ENCODE data around the gene ZCRB1. TPM values are rescaled to one million over a fixed set of nuclear protein-coding genes. Genes with fewer than 3 reads are reported as not detected.

Gene ZCRB1
- total RNA-seq, 2 donors from 2014 or later: 32.2 to 80.8 TPM

DNA sequence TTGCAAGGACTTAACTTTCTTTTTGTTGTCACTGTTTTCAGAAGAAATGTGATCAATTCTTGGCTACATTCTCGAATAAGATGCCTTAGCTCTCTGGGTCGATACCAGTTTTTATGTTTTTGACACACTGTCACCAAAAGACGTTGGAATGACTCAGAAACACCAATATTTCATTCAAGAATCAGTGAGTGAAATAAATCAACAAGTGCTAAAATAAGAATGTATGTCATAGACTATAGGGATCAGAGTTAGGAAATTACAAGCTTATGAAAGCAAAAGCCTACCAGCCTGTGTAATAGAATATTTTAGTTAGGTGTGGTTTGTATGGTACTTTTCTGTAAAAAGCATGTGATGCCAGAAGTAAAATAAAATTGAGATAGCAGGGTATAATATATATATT lies 17.8 kb upstream of the ZCRB1 start:
- WGBS, 2 donors: 47 to 52% methylated on average over 3 of the region's 3 CpGs
- Histone ChIP-seq H3K4me3 (no peak overlapping the region), H3K27me3 (no peaks in the 10 kb centered on the region), H3K36me3 (replicated peaks in 1 of 2; ENCODE audit: insufficient read depth in 1 of 2, low read depth in 2 of 2) (no peaks in the 10 kb centered on the region), H3K9me3 (no peaks in the 10 kb centered on the region), H3K27ac (no peak overlapping the region), H3K4me1 (no peaks in the 10 kb centered on the region)
- TF ChIP-seq, protein P1, sequence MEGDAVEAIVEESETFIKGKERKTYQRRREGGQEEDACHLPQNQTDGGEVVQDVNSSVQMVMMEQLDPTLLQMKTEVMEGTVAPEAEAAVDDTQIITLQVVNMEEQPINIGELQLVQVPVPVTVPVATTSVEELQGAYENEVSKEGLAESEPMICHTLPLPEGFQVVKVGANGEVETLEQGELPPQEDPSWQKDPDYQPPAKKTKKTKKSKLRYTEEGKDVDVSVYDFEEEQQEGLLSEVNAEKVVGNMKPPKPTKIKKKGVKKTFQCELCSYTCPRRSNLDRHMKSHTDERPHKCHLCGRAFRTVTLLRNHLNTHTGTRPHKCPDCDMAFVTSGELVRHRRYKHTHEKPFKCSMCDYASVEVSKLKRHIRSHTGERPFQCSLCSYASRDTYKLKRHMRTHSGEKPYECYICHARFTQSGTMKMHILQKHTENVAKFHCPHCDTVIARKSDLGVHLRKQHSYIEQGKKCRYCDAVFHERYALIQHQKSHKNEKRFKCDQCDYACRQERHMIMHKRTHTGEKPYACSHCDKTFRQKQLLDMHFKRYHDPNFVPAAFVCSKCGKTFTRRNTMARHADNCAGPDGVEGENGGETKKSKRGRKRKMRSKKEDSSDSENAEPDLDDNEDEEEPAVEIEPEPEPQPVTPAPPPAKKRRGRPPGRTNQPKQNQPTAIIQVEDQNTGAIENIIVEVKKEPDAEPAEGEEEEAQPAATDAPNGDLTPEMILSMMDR (IDR thresholded peaks at IDR 0.05): no peak
- TF ChIP-seq POLR2A (IDR thresholded peaks at IDR 0.05): no peak
- intact Hi-C loops (cut with DNase I): no loop called here
- DNase-seq (no peak), ATAC-seq (no peak)

DNA sequence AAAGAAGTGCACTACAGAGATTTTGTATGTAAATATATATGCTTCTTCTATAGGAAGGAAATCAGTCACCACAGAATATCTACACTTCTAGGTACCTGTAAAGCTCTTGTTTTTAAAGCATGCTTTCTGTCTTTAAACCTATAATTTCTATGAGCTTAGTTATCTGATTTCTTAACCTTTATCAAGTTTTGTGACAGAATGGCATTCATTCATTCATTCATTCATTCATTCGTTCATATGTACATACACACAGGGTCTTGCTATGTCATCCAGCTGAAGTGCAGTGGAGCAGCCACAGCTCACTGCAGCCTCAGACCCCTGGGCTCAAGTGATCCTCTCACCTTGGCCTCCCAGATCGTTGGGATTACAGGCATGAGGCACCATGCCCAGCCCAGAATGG lies 16.1 kb upstream of the ZCRB1 start:
- no peaks in the 10 kb centered on the region for H3K9me3 ChIP-seq
- TF ChIP-seq, protein P1 (IDR thresholded peaks at IDR 0.05): no peak
- no peak for TF ChIP-seq POLR2A (IDR thresholded peaks at IDR 0.05)
- no peak for DNase-seq
- intact Hi-C loops (cut with DNase I): no loop called here
- no peak for ATAC-seq
- no peaks in the 10 kb centered on the region for H3K4me1 ChIP-seq
- no peaks in the 10 kb centered on the region for H3K27me3 ChIP-seq
- WGBS, 2 donors: 58 to 61% methylated on average over 2 of the region's 2 CpGs
- no peaks in the 10 kb centered on the region for H3K36me3 ChIP-seq (replicated peaks in 1 of 2; ENCODE audit: insufficient read depth in 1 of 2, low read depth in 2 of 2)
- H3K4me3 ChIP-seq: no peak overlapping the region
- H3K27ac ChIP-seq: no peak overlapping the region

DNA sequence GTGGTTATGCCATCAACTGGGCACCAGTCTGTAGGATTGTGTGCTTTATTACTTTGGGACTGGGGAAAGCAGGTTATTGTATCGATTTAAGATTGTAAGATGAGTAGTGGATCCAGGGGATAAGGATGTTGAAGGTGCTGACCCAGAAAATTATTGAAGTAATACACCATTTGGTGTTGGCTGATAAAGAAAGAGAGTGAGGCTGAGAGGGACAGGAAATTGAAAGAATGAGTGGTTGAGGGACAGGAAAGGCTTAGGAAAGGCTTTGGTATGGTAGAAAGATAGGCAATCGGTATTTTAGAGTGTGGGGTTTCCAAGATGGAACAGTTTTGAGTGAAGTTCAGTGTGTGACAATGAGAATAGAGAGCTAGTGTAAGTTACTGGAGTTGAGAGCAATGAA lies 12.4 kb upstream of the ZCRB1 start:
- no peak overlapping the region for H3K4me3 ChIP-seq
- TF ChIP-seq, protein P1 (IDR thresholded peaks at IDR 0.05): no peak
- TF ChIP-seq POLR2A (IDR thresholded peaks at IDR 0.05): no peak
- H3K27me3 ChIP-seq: no peaks in the 10 kb centered on the region
- no peaks in the 10 kb centered on the region for H3K4me1 ChIP-seq
- H3K36me3 ChIP-seq (replicated peaks in 1 of 2; ENCODE audit: insufficient read depth in 1 of 2, low read depth in 2 of 2): peaks cover 0 to 6% of the 10 kb centered on the region in 2 donors
- no peak for ATAC-seq
- intact Hi-C loops (cut with DNase I): no loop called here
- H3K9me3 ChIP-seq: no peaks in the 10 kb centered on the region
- WGBS, 2 donors: 84 to 89% methylated on average over 2 of the region's 2 CpGs
- DNase-seq: no peak
- H3K27ac ChIP-seq: no peak overlapping the region

DNA sequence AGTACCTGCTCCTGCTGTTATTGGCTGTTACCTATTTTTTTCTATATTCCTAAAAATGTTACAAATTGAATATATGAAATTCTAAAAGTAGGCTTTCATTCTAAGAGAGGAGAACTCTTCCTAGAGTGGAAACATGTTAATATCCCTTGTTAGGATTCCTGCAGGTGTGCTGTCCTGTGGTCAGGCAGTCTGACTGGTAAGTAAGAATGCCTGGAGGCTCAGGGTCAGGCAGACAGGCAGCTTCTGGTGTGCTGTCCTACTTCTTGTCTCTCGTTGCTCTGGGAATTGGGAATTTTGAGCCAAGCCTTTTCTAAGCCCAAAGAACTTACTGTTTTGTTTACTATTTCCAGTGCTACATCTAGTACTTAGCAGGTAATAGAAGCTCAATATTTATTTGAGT lies 10.4 kb upstream of the ZCRB1 start:
- TF ChIP-seq POLR2A (IDR thresholded peaks at IDR 0.05): no peak
- TF ChIP-seq, protein P1 (IDR thresholded peaks at IDR 0.05): no peak
- Histone ChIP-seq H3K27ac (no peak overlapping the region), H3K9me3 (no peaks in the 10 kb centered on the region), H3K36me3 (replicated peaks in 1 of 2; ENCODE audit: insufficient read depth in 1 of 2, low read depth in 2 of 2) (peaks cover 0 to 6% of the 10 kb centered on the region in 2 donors), H3K4me3 (no peak overlapping the region), H3K27me3 (no peaks in the 10 kb centered on the region), H3K4me1 (peaks cover 5% of the 10 kb centered on the region)
- ATAC-seq (no peak), DNase-seq (no peak)
- 56 to 67% methylated on average over 1 of the region's 1 CpG for WGBS, 2 donors
- intact Hi-C loops (cut with DNase I): no loop called here
